Stimulated activated CD8-positive, alpha-beta memory T cell treated with anti-CD3 and anti-CD28 coated beads, Interleukin-15, amount 100 ng/mL, for 1 hour (primary cell): ENCODE results near the gene DOC2B.

Experiments used
- DNase-seq: peaks from one replicate; pipeline ENCODE4 v3.0.0-alpha.2; 2020; ENCODE audit warnings: low read depth

DOC2B gene

DNA sequence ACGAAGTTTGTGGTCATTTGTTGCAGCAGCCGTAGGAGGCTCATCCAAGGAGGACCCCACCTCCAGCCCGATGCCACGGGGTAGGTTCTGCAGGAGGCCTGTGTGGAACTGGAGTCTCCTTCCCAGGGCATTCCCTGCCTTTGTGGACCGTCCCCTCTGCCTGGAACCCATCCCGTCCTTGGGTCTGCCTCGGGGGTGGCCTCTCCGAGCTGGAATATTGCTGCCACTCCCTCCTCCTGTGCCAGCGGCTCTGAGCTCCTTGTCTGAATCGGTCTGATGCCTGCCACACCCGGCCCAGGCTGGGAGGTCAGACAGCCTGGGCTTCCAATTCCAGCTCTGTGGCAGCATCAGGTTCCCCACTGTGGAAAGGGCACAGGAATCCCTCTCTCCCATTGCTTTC lies 18.8 kb downstream of the DOC2B start:
- DNase-seq = no peak

DNA sequence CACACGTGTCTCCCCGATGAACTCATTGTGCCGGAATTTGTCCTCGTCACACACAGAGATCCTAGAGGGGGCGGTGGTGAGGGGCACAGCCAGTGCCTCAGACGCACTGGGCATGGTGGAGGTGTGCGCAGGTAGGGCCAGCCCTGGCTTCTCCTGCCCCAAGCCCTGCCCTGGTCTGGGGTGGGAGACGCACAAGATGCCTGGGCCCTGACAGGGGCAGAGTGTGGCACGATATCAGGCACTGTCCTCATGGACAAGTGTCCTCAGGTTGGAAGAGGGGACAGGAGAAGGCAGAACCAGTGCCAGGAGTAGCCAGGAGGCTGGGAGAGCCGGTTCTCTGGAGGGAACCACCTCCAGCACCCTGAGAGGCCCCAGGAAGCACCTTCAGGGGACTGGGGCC lies 20.0 kb downstream of the DOC2B start:
- DNase-seq = no peak

DNA sequence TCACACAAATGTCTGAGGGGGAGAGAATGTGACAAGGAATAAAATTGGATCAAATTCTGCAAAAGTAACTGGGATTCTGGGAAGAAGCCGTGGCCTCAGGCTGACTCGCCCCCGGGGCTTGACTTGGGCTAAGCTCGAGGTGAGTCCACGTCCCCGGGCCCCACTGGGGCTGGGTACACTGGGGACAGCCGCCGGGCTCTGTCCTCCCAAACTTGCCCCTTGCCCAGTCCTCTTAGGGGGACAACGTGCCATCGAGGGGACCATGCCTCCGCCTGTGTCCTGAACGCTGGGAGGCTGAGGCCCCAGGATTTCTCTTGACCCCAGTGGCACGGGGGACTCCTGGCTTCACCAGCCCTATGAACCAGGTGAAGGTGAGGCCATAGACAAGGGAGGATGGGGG lies 21.1 kb downstream of the DOC2B start:
- no peak for DNase-seq

DNA sequence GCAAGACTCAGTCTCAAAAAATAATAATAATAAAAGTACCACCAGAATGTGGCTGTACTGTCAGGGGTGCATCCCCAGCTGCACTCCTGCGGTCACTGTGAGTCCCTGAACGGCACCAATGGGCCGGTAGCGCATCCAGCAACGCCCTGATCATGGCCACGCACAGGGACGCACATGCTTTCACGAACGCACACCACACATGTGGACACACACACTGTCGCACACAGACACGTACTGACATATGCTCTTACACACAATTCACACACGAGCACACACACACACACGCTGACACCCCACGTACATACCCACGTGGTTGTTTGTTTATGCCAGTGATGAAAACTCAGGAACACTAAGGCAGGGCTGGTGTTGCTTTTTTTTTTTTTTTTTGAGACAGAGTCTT lies 21.8 kb downstream of the DOC2B start:
- no peak for DNase-seq

DNA sequence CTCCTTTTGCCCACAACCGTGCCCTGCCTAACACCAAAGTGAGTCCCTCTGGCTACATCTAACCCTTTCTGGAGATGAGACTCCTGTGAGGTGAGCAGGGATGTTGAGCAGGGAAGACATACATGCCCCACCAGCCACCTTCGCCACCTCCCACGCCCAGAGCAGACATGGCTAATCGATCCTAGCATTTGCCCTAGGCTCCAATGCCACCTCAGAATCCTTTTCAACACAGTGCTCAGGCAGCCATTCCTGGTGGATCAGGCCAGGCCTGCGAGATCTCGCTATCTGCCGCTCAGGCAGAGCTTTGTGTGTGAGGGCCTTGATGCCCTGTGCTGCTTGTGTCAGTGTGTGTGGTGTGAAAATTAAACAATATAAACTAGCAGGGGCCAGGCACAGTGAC lies 23.1 kb downstream of the DOC2B start:
- no peak for DNase-seq

DNA sequence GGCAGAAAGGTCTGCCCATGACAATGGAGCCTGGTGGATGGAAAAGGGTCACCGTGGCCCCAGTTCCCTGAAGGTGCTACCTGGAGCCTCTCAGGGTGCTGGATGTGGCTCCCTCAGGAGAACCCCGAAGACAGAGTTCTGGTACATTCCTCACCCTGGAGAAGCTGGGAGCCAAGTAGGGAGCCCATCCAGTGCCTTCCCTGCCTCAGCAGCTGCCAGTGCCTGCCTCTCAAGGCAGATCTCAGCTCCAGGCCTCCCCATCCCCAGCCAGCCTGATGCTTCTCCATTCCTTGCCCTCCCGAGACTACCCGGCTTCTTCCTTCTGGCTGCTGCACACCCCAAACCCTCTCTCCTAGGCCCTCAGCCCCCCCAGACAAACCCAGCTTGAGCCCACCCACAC lies 23.5 kb downstream of the DOC2B start:
- no peak for DNase-seq

DNA sequence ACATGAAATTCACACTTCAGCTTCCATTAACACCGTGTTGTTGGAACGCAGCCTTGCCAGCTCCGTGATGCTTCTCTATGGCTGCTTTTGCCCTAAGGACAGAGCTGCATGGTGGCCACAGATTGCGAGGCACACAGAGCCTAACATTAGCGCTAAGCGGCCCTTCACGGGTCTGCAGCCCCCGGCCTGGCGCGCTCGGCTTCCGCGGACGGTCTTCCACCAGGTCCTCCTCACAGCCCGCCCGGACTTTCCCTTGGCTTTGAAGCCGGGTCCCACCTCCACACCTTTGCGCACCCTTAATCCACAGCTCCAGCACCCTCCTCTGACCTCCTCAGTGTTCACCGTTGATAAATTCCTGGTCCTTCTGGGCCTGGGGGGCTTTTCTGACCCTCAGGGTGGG lies 24.5 kb downstream of the DOC2B start:
- no peak for DNase-seq

DNA sequence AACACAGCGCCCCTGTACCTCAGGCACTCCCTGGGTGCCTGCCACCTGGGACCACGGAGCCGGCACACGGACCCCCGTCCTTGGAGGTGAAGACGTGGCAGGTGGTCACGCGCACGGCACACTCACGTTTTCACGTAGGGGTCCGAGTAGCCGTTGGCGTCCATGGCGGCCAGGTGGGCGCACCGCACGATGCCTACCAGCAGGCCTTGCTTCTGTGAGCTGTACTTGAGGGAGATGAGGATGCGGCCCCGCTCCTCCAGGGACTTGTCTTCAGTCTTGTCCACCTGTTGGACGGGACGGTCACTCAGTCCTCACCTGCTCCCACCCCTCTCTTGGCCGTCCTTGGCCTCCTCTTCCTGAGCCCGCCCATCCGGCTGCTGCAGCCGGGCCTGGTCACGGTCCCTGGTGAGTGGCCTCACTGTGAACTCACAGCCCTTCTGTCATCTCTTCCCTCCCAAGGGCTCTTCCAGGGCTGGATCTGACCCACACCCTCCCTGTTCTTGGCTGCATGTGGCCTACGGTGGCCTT lies 25.3 kb downstream of the DOC2B start:
- no peak for DNase-seq

DNA sequence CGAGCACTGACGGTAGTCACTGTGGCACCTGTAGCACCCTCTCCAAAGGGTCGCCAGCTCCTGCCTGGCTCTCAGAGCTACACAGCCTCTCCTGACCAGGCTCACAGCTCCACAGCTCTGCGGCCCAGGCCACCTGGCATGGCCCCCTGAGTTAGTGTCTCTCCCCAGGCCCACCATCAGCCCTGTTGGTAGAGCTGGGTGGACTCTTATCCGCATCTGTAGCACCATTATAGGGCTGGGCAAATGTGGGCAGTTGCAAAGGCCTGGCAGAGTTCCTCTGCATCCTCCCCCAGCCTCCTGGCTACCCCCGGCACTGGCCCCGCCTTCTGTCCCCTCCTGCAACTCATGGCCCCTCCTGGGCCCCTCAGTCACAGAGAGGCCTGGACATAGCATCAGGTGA lies 25.9 kb downstream of the DOC2B start:
- DNase-seq = no peak

DNA sequence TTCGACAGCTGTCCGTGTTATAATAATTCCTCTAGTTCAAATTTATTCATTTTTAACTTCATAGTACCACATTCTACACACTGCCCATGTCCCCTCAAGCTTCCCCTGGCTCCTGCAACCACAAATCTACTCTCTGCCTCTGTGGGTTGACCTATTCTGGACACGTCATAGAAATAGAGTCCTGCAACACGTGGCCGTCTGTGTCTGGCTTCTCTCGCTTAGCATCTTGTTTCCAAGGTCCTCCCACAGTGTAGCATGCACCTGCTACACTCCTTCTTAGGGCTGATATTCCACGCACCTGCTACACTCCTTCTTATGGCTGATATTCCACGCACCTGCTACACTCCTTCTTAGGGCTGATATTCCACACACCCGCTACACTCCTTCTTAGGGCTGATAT lies 27.6 kb downstream of the DOC2B start:
- DNase-seq = no peak

DNA sequence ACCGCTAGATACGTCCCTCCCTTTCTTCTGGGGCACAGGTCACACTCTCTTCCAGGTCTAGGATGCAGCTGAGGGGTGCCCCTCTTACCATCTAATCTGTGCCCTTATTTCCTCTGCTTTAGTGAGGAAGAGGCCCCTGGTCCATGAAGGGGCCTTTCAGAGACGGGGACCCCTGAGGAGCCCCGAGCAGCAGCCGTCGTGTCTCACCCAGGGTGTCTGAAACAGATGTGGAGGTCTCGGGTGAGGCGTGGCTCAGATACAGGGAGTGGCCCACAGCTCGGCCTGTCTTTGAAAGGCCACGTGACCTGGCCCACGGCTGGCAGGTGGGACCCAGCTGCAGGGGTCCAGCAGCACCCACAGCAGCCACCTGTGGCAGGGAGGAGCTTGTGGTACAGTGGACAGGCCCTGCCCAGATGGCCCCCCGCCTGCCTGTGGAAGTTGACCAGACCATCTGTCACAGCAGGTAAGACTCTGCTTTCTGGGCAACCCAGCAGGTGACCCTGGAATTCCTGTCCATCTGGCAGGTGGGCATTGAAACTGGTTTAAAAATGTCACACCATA lies 28.5 kb downstream of the DOC2B start:
- DNase-seq = no peak

DNA sequence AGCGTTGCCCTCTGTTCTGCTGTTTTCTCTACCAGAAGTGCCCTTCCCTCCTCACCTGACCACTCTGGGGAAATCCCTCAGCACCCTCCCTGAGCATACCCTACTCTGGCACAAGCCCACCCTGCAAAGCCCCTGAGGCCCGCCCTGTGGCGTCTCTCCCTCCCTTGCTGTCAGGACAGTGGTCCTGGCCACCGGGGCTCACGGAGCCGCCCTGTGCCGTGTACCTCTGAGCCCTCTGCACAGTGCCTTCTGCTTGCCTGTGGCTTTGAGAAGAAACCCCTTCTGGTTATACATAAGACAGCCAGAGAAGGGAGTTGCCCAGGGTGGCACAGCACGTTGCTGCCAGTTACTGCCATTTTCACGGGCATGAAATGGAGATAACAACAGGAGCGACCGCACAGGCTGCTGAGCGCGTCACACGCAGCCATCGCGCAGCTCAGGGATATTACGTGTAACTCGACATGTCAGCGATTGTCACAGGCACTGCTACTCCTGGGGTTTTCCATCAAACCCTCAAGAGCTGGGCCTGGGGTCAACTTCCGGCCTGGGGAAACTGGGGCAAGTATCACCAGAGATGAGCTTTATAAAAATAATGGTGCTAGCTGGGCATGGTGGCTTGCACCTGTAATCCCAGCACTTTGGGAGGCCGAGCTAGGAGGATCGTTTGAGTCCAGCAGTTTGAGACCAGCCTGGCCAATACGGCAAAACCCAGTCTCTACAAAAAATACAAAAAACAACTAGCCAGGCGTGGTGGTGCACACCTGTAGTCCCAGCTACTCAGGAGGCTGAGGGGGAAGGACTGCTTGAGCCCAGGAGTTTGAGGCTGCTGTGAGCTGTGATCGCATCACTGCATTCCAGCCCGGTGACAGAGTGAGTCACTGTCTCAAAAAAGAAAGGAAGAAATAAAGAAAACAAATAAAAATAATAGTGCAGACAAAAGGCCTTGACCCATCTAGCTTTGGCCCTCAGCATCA lies 29.3 kb downstream of the DOC2B start:
- no peak for DNase-seq

DNA sequence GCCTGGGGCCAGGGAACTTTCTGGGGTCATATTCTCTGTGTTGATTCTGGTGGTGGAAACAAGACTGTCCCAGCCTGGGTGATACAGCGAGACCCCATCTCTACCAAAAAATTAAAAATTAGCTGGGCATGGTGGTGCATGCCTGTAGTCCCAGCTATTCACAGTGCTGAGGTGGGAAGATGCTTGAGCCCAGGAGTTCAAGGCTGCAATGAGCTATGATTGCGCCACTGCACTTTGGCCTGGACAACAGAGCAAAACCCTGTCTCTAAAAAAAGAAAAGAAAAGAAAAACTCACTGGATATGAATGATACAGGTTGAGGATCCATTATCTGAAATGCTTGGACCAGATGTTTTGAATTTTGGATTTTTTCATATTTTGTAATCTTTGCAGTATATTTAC lies 30.4 kb downstream of the DOC2B start:
- DNase-seq = no peak

DNA sequence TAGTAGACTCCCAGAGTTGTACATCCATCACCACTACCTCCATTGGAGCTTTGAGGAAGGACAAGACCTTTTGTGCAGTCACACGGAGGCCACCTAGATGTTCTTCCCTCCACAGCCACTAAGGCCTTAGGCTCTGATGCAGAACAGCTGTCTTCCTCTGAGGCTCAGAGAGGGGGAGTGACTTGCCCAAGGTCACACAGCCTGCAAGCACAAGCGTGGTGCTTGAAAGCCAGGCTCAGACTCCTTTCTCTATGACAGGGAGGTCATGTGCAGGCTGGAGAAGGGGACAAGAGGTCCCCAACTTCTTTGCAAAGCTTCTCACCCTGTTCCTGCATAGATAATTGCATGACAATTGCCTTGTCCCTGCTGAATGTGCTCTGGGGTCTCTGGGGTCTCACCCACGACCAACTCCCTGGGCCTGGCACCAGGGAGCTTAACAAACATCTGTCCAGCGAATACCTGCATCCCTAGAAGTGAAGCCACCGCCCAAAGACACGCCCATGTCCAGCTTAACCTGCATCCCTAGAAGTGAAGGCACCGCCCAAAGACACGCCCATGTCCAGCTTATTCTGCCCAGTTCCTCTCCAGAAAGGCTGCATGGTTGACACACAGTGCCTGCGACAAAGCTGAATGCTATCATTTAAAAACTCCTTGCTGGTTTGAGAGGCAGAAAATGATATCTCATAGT lies 31.4 kb downstream of the DOC2B start:
- no peak for DNase-seq

DNA sequence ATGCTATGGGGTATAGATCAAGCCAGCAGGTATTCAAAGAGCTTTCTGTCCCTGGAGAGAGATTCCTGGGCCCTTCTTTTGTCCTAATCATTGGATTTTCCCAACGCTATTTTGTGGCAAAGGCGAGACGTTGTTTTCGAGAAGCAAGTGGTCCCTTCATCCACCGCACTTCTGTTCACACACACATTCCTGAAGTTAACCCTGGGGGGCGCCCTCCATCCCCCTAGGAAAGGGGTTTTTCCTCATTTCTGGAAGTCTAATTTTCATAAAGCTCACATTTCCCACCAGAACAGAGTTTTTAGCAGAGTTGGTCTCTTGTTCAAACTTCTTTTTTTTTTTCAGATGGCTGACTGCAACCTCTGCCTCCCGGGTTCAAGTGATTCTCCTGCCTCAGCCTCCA lies 32.2 kb downstream of the DOC2B start:
- DNase-seq = no peak

DNA sequence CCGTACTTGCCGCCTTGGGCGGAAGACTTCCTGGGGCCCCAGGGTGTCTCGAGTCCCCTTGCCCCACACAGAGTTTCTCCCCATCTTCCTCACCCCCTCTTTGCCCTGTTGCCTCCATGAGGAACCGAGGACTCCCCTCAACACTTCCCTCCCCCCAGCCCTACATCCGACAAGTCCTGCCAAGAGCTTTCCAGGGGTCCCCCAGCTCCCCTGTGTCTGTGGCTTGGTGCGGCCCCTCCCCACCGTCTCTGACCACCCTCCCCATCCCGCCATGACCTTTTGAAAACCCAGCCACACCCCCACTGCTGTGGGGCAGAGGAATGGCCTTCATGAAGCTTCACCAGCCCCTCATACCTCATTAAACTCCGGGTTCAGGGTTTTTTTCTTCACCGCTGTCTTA lies 32.7 kb downstream of the DOC2B start:
- no peak for DNase-seq

DNA sequence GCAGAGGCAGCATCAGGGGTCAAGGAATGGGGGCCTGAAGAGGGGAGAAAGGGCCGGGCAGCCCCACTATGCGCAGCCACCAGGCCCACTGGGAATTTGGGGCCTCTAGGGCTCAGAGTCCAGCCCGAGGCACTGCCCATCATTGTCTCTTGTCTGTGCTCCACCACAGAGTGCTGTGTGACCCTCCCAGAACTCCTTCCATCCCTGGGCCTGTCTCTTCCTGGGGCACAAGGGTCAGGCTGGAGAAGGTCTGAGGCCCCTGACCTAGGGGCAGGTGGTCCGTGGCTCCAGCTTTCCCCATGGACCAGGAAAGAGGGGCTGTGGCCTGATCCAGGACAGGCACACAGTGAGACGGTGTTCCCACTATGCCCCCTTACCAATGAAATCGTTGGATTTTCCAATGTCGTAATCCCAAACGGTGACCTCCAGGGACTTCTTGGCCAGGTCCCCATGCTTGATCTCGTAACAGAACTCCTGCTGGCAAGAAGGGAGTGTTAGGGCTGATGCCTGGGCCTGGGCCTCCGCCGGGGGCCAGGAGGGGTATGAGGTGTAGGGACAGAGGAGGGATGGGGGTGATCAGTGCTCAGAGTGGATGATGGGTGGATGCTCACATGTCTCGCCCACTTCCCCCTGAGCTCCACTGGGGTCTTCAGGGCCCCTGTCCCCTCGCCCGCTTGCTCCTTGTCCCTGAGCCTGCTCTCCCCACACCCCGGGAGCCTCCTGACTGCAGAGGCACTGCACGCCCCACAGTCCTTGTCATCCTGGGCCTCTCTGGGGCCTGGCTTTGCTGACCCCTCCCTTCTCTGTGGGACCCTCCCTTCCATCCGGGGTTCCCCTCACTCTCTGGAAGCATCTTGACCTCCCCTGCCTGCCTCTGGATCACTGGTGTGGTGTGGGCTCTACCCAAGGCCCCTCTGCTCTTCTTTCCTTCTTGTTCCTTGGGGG lies 33.4 kb downstream of the DOC2B start:
- no peak for DNase-seq

DNA sequence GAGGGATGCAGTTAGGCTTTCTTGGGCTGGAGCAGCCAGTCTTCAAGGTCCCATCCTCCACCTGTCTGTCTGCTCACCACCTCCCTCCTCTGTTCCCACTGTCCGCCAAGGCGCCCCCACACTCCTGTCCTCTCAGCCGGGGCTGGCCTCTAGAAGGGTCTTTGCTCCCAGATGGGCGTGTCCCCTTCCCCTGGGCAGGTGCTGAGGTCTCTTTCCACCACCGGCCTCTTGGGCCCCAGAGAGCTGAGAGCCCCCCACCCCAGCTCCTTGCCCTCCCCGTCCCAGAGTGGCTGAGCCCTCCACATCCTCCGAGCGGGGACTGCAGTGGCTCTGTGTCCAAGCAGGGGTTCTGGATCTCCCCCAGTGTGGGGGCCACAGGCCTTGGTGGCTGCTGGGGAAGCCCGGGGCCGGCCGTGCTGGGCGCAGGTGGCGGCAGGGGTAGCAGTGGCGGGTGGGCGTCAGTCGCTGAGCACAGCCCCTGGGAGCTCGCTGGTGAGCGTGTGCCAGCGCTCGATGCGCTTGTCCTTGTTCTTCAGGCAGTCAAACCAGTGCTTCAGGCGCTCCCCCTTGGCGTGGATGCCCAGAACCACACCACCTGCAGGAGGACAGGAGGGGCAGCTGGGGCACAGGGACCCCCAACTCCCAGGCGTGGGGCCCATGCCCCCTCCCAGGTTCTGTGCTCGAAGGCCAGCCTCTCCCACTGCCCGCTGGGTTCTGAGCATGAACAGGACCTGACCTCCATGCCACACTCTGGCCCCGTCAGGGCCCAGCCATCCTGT lies 34.3 kb downstream of the DOC2B start:
- no peak for DNase-seq

DNA sequence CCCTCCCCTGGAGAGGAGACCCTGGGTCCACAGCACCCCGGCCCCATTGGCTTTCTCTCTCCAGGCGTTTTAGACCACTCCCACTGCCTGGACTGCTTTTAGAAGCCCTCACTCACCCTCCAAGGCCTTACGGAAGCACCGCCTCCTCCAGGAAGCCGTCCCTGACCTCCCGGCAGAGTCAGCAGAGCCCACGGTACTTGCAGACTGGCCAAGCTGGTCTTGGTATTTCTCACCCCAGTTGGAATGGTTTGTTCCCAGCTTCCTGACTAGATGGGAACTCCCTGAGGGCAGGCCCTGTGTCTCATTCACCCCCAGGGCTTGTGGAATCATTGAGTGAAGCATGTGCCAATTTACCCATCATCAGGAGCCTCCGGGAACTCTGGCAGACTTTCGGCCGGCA lies 34.9 kb downstream of the DOC2B start:
- DNase-seq = no peak

DNA sequence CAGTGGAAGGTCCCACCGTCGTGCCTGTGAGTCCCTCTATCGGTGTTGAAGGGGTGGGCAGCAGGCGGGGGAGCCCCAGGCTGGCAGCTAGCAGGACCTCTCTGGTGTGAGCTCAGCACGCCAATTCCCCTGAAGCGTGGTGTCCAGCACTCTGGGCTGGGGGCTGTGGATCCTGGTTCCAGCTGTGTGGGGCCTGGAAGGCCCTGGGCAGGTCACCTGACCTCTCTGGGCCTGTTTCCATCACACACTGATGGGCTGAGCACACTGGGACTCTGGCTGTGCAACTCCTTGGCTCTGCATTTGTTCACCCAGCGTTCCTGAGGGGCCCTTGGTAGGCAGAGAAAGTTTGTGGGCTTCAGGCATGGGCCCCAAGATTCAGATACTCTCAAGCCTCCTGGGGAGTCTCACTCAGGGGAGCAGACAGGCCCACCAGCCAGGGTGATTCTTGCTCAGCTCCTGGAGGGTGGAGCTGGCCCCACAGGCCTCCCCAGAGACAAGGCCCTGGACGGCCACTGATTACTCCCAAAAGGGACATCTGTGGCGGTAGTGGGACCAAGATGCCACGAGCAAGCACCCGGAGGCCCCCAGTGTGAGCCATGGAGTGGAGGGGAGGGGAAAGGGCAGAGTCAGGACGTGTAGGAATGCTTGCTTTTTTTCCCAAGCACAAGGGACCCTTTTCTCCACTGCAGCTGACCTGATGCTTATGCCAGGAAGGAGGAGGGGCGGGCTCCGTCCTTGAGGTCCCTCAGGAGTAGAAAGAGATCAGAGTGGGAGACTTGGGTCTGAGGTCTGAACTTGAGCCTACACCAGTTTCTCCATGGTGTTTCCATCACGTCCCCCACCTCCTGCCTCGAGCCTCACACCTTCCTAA lies 35.5 kb downstream of the DOC2B start:
- DNase-seq = no peak
